MV-4-11 (cell line): ENCODE results near the gene GBP7.

Experiments used
- DNase-seq: peaks from one replicate; lab custom pipeline; 2025; lab: John Stamatoyannopoulos, UW

The GBP7 gene

DNA sequence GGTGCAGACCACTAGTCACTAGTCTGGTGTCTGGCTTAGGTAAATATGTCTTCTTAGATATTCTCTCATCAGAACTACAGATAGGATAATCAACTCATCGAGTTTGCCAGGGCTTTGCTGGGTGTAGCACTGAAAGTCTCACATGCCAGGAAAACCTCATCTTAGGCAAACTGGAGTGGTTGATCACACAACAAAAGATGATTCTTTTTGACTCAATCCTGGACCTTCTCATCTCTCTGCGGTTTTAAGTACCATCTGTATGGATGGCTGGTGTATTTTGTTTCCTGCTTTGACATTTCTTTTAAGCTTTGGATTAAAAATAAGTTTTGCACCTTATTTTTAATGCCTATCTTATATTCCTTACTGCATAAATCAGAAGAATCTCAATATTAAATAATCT lies 61.1 kb downstream of the GBP7 start:
- DNase-seq = no peak

DNA sequence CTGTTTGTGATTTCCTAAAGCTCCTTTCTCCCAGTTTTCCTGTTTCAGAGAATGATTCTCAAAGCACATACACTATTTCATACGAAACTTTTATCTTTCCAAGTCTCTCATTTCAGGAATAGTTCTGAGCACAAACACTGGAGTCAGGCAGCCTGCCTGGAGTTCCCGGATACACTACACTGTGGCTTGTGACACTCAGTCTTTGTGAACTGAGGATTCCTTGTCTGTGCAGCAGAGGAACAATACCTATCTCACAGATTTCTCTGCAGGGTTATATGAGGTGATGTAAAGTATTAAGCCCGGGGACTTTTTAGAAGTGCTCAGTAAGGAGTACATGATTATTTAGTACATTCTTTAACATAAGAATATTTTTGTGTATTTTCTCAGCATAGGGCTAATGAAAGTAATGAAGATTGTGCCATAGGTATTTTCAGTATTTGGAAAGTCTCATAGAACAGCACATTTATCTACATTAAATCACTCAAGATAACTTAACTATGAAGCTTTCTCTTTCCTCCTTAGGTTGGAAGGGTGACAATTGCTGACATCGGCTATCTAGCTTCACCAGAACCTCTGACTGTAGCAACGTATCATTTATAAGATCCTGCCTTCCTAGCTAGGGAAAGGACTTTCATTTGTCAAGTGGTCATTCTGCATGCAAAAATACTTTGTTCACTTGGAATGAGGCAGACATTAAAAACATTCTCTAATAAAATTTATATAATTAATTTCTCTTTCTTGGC lies 62.8 kb downstream of the GBP7 start:
- DNase-seq = no peak

GRCh38 chr1:89104687-89105086 lies 71.1 kb downstream of the GBP7 start:
- no peak for DNase-seq

DNA sequence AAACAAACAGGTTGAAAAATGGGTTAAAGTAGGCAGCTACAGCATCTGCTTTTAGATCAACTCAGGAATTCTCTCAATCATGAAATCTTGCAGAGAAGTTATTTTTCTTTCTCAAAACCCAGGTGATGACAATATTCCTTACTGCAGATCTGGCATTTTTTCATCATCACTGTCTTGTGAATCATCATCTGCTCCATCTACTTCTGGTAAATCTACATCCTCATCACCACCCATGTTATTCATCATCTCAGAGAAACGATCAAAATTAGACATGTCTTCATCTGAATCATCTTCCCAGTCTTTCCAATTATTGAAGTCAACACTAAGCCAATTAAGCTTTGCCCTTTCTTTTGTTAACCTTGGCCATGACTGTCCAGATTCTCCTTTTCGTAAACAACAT lies 71.7 kb downstream of the GBP7 start:
- no peak for DNase-seq

- no peak for DNase-seq
Measured at GRCh38 chr1:89102021-89102420, 73.8 kb downstream of the GBP7 start.

DNA sequence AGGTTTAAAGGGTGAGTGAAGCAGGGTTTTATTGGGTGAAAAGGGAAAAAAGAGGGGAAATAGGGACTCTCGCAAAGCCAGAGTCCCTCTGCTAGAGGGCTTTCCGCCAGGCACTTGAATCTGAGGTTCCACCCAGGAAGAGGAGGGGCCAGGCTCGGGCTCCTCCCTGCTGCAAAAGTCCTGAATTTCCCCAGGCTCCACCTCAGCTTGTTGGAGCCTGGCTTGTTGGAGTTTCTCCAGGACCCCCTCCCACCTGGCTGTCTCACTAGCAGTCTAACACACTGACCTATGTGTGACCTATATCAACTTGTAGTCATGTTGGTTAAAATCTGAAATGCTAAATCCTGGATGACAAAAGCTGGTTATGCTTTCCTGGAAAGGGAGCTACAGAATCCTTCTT lies 75.4 kb downstream of the GBP7 start:
- no peak for DNase-seq

DNA sequence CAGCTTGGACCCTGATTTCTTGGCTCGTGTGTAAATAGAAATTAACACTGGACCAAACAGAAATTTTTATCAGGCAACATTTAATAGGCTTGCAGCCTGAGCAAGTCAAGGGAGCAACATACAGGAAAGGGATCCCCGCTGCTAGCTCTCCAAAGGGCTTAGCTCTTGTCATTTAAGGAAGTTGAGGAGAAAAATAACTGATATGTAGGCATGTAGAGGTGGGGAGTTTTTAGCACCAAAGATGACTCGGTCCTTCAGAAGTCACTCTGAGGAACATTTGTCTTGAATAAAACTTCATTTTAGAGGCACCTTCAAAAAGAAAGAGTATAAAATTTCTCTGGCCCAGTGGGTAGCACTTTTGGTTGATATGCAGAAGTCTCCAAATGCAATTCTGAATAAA lies 76.9 kb downstream of the GBP7 start:
- peak; percentile 35 for DNase-seq

DNA sequence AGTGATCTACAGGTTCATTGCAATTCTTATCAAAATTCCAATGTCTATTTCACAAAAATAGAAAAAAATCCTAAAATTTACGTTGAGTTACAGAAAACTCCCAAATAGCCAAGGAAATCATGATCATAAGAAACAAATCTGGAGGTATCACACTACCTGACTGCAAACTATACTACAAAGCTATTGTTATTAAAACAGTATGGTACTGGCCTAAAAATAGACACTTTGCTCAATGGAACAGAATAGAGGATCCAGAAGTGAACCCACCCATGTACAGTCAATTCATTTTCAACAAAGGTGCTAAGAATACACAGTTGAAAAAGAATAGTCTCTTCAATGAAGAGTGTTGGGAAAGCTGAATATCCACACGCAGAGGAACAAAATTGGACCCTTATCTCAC lies 80.1 kb downstream of the GBP7 start:
- no peak for DNase-seq

DNA sequence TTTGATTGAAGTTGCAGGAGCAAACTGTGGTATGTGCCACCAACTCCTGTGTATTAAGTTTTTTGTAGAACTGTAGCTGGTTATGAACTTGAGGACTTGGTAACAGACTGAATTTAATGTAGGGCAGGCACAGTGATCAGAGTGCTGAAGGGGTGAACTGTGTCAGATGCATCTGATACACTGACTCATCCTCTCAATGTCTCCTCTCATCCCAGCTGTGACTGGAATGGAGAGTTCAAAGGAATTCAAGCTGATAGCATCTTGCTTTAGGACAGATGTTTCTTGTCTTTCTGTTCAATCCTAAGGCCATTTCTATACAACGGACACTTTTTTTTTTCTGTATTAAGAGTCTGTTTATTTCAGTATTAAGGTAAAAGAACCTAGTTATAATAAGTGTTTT lies 85.8 kb downstream of the GBP7 start:
- no peak for DNase-seq

DNA sequence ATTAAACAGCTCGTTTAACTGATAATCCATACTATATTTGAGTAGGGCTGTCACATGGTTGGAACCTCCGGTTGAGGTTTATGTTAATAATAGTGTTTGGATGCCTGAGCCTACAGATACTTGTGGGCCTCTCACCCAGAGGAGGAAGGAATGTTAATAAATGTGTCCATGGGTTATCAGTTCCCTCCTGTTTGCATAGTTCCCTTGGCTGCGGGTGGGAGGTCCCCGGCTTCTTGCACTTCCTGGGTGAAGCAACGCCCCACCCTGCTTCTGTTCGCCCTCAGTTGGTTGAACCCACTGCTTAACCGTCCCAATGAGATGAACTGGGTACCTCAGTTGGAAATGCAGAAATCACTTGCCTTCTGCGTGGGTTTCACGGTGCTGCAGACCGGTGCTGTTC lies 87.2 kb downstream of the GBP7 start:
- peak; percentile 34 for DNase-seq

- no peak for DNase-seq
Measured at GRCh38 chr1:89087241-89087640, 88.6 kb downstream of the GBP7 start.

DNA sequence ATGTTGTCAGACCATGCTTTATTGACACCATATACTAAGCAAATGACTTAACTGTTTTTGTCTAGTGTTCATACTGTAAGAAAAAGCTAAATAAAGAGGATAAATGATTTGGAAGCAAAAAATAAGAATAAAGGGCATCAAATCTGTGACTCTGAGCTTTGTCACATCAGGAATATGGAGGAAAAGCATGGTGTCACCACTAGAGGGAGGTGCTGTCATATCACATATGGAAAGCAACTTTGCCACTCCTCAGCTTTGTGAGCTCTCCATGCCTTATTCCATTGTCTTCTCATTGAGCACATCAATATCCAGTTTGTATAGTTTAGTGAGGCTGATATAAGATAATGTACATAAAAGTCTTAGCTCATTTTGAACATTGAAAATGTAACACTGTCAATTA lies 90.0 kb downstream of the GBP7 start:
- peak; percentile 23 for DNase-seq
